Naive B cell (primary cell): Measurements from ENCODE around the gene PIGQ. TPM values are rescaled to one million over a fixed set of nuclear protein-coding genes. Genes with fewer than 3 reads are reported as not detected.

ENCODE experiments used
- ATAC-seq, 2 donors: fragments of 150-1000 bp; cut with Tn5 transposase; 2 replicates each; pipeline ENCODE4 v1.10.0; 2021; ENCODE audit warnings: low read depth in 2 of 2, mild to moderate bottlenecking in 2 of 2, moderate library complexity in 2 of 2
- DNase-seq: peaks from one replicate; pipeline ENCODE4 v3.0.0; 2022
- H3K27ac Mint-ChIP-seq, 6 donors: one replicate each; pipeline ENCODE4 v1.8.0; 2020 to 2022; ENCODE audit warnings: mild to moderate bottlenecking in 6 of 6, mixed read lengths in 6 of 6, moderate library complexity in 5 of 6, inconsistent platforms in 2 of 6
- H3K27me3 Mint-ChIP-seq, 3 donors: one replicate each; pipeline ENCODE4 v1.8.0; 2021 to 2022; ENCODE audit warnings: mixed read lengths in 3 of 3, mild to moderate bottlenecking in 1 of 3
- H3K36me3 Mint-ChIP-seq, 2 donors: one replicate each; pipeline ENCODE4 v1.8.0; 2020 to 2022; ENCODE audit warnings: mixed read lengths in 2 of 2, inconsistent platforms in 1 of 2, mild to moderate bottlenecking in 1 of 2
- H3K4me1 Mint-ChIP-seq, 3 donors: one replicate each; pipeline ENCODE4 v1.8.0; 2020 to 2022; ENCODE audit warnings: mixed read lengths in 3 of 3, inconsistent platforms in 1 of 3, mild to moderate bottlenecking in 1 of 3, moderate library complexity in 1 of 3
- H3K4me3 Mint-ChIP-seq, 8 donors: one replicate each; pipeline ENCODE4 v1.8.0; 2020 to 2022; ENCODE audit warnings: mild to moderate bottlenecking in 8 of 8, mixed read lengths in 8 of 8, moderate library complexity in 8 of 8, inconsistent platforms in 2 of 8
- H3K9me3 Mint-ChIP-seq, 7 donors: one replicate each; pipeline ENCODE4 v1.8.0; 2020 to 2022; ENCODE audit warnings: mixed read lengths in 7 of 7, mild to moderate bottlenecking in 5 of 7, inconsistent platforms in 2 of 7, moderate library complexity in 1 of 7
- polyA plus RNA-seq, 6 donors: library from polyadenylated mRNA; unstranded; fragments of 300-500 nt; fragmentation: Illumina TruSeq; gene quantifications; one replicate each; pipeline ENCODE4 v1.2.3, GENCODE V29; 2021; ENCODE audit warnings: low read depth in 6 of 6

PIGQ gene
- polyA plus RNA-seq, 6 donors from 2014 or later, result 4.5 to 22.2 (median 12.7) TPM

- H3K9me3 Mint-ChIP-seq, result no peaks in the 10 kb centered on the region
- no peaks in the 10 kb centered on the region for H3K36me3 Mint-ChIP-seq
- H3K4me1 Mint-ChIP-seq, result no peaks in the 10 kb centered on the region
- peak overlapping the region in 1 of 6 donors; percentile 59 for H3K27ac Mint-ChIP-seq
- DNase-seq (no peak), ATAC-seq (no peak)
- H3K4me3 Mint-ChIP-seq, result no peak overlapping the region
- H3K27me3 Mint-ChIP-seq, result no peaks in the 10 kb centered on the region
Observed at GRCh38 chr16:626787-627453, 57.2 kb downstream of the PIGQ start.

- Mint-ChIP-seq H3K9me3 (no peaks in the 10 kb centered on the region), H3K36me3 (no peaks in the 10 kb centered on the region), H3K27me3 (no peaks in the 10 kb centered on the region), H3K4me1 (no peaks in the 10 kb centered on the region), H3K27ac (no peak overlapping the region), H3K4me3 (no peak overlapping the region)
- ATAC-seq, result no peak
- no peak for DNase-seq
Observed at GRCh38 chr16:627454-628239, 57.9 kb downstream of the PIGQ start.

GRCh38 chr16:628321-629061 is 58.7 kb downstream of the PIGQ start:
- Mint-ChIP-seq H3K9me3 (no peaks in the 10 kb centered on the region), H3K36me3 (no peaks in the 10 kb centered on the region), H3K27ac (peak overlapping the region in 1 of 6 donors; percentile 76), H3K4me3 (no peak overlapping the region), H3K4me1 (no peaks in the 10 kb centered on the region), H3K27me3 (no peaks in the 10 kb centered on the region)
- no peak for ATAC-seq
- DNase-seq, result no peak

GRCh38 chr16:629185-629832 is 59.5 kb downstream of the PIGQ start:
- no peaks in the 10 kb centered on the region for H3K9me3 Mint-ChIP-seq
- H3K36me3 Mint-ChIP-seq, result no peaks in the 10 kb centered on the region
- H3K27me3 Mint-ChIP-seq, result no peaks in the 10 kb centered on the region
- ATAC-seq, result no peak
- H3K4me1 Mint-ChIP-seq, result no peaks in the 10 kb centered on the region
- no peak for DNase-seq
- peak overlapping the region in 2 of 8 donors; percentile 7 to 16 for H3K4me3 Mint-ChIP-seq
- H3K27ac Mint-ChIP-seq, result peak overlapping the region in 1 of 6 donors; percentile 76

- Mint-ChIP-seq H3K27me3 (no peaks in the 10 kb centered on the region), H3K36me3 (no peaks in the 10 kb centered on the region), H3K9me3 (no peaks in the 10 kb centered on the region), H3K4me3 (peak overlapping the region in 1 of 8 donors; percentile 7), H3K27ac (no peak overlapping the region), H3K4me1 (peaks cover 0 to 4% (median 1%) of the 10 kb centered on the region in 3 donors)
- ATAC-seq (no peak), DNase-seq (no peak)
Observed at GRCh38 chr16:629833-630248, 60.1 kb downstream of the PIGQ start.

GRCh38 chr16:630249-630814 is 60.6 kb downstream of the PIGQ start:
- H3K4me3 Mint-ChIP-seq, result no peak overlapping the region
- no peak overlapping the region for H3K27ac Mint-ChIP-seq
- no peak for DNase-seq

GRCh38 chr16:630815-631405 is 61.1 kb downstream of the PIGQ start, which contains the start of gene WFIKKN1:
Gene WFIKKN1, plus strand, starts transcription at chr16:630985. Its CDS starts 269 bp downstream, at chr16:631254.
- Mint-ChIP-seq H3K27ac (no peak within 1 kb of the TSS), H3K4me1 (peaks cover 0 to 7% (median 3%) of the 10 kb centered on the region in 3 donors), H3K4me3 (peak within 1 kb of the TSS in 1 of 8 donors; percentile 7), H3K9me3 (no peaks in the 10 kb centered on the region), H3K36me3 (no peaks in the 10 kb centered on the region), H3K27me3 (no peaks in the 10 kb centered on the region)
- DNase-seq, result no peak
- no peak for ATAC-seq

More at GRCh38 chr16:630249-630814, 60.6 kb downstream of the PIGQ start:
- ATAC-seq, result no peak
- peaks cover 0 to 7% (median 3%) of the 10 kb centered on the region in 3 donors for H3K4me1 Mint-ChIP-seq
- H3K36me3 Mint-ChIP-seq, result no peaks in the 10 kb centered on the region
- no peaks in the 10 kb centered on the region for H3K27me3 Mint-ChIP-seq
- no peaks in the 10 kb centered on the region for H3K9me3 Mint-ChIP-seq

GRCh38 chr16:631808-632358 is 62.1 kb downstream of the PIGQ start:
- no peak overlapping the region for H3K27ac Mint-ChIP-seq
- DNase-seq (no peak), ATAC-seq (no peak)
- no peaks in the 10 kb centered on the region for H3K36me3 Mint-ChIP-seq
- no peaks in the 10 kb centered on the region for H3K27me3 Mint-ChIP-seq
- H3K4me1 Mint-ChIP-seq, result peaks cover 0 to 13% (median 7%) of the 10 kb centered on the region in 3 donors
- no peak overlapping the region for H3K4me3 Mint-ChIP-seq
- no peaks in the 10 kb centered on the region for H3K9me3 Mint-ChIP-seq

GRCh38 chr16:632486-633335 is 62.9 kb downstream of the PIGQ start:
- DNase-seq (no peak), ATAC-seq (no peak)
- Mint-ChIP-seq H3K36me3 (no peaks in the 10 kb centered on the region), H3K4me1 (peaks cover 0 to 17% (median 7%) of the 10 kb centered on the region in 3 donors), H3K27ac (no peak overlapping the region), H3K9me3 (no peaks in the 10 kb centered on the region), H3K4me3 (no peak overlapping the region), H3K27me3 (no peaks in the 10 kb centered on the region)

GRCh38 chr16:633336-634050 is 63.7 kb downstream of the PIGQ start:
- Mint-ChIP-seq H3K27me3 (no peaks in the 10 kb centered on the region), H3K4me1 (peaks cover 0 to 23% (median 7%) of the 10 kb centered on the region in 3 donors), H3K9me3 (no peaks in the 10 kb centered on the region), H3K4me3 (peak overlapping the region in 1 of 8 donors; percentile 70), H3K36me3 (no peaks in the 10 kb centered on the region), H3K27ac (no peak overlapping the region)
- no peak for ATAC-seq
- DNase-seq, result no peak
